Body of pancreas (tissue), 4 donors: ENCODE measurements around the gene ZDHHC24. TPM values are rescaled to one million over a fixed set of nuclear protein-coding genes. Genes with fewer than 3 reads are reported as not detected.

Experiments used
- ATAC-seq: fragments of 150-250 bp; one replicate; pipeline ENCODE4 v1.9.1; 2016
- DNase-seq, 4 donors: peaks; one replicate each; pipeline ENCODE4 v3.0.0-alpha.2; 2019
- H3K27ac ChIP-seq, 4 donors: fragments of 200-600 bp; sonication (generic); 1 replicate in 3 of 4; 2 replicates in 1 of 4; pipeline versions ENCODE4 v1.5.1 to v1.6.1; 2016 to 2019; ENCODE audit warnings: mild to moderate bottlenecking in 1 of 4, mixed read lengths in 1 of 4, moderate library complexity in 1 of 4
- H3K27me3 ChIP-seq, 2 donors: fragments of 200-600 bp; sonication (generic); one replicate each; pipeline ENCODE4 v1.6.0; 2016; ENCODE audit warnings: mild to moderate bottlenecking in 1 of 2
- H3K36me3 ChIP-seq, 2 donors: fragments of 200-600 bp; sonication (generic); replicated peaks in 1 of 2; 2 replicates each; pipeline ENCODE4 v1.5.1; 2016; ENCODE audit warnings: low read depth in 2 of 2; ENCODE audit not compliant: insufficient read depth in 1 of 2
- H3K4me1 ChIP-seq: fragments of 200-600 bp; sonication (generic); one replicate; pipeline ENCODE4 v1.6.0; 2016
- H3K4me3 ChIP-seq, 2 donors: fragments of 200-600 bp; sonication (generic); 1 replicate in 1 of 2; 2 replicates in 1 of 2; pipeline ENCODE4 v1.5.1; 2016 to 2019
- H3K9me3 ChIP-seq, 3 donors: fragments of 200-600 bp; sonication (generic); 1 replicate in 2 of 3; 2 replicates in 1 of 3; pipeline ENCODE4 v1.5.1; 2016
- CTCF ChIP-seq, 7 experiments: fragments of 450-650 bp in 4 of 7; fragments of 200-600 bp in 3 of 7; sonication (generic) in 3 of 7; IDR thresholded peaks; one replicate each; pipeline ENCODE4 v1.5.1; 2016 to 2019; ENCODE audit warnings: antibody characterized with exemption in 7 of 7
- POLR2A ChIP-seq, 3 donors: fragments of 450-650 bp; IDR thresholded peaks; one replicate each; pipeline ENCODE4 v1.6.1; 2016; ENCODE audit warnings: antibody characterized with exemption in 3 of 3, mild to moderate bottlenecking in 2 of 3
- WGBS, 2 donors: methylation state at CpG; one replicate each; pipeline ENCODE4 v1.1.5; 2017; 5-methylcytosine and 5-hydroxymethylcytosine counted together
- intact Hi-C: fragments of 100-400 bp; cut with DNase I; formaldehyde crosslinking; loops from one replicate; pipeline ENCODE4 v1.15.1; 2023
- total RNA-seq, 2 donors: library from RNA; depleted of rRNA; stranded (reverse); fragments of >200 nt; gene quantifications; one replicate each; pipeline ENCODE4 v1.1.0, GENCODE V29; 2016

The ZDHHC24 gene
- total RNA-seq, 2 donors from 2014 or later: 15.8 to 22.3 TPM

GRCh38 chr11:66480117-66480938 lies 65.5 kb downstream of the ZDHHC24 start, which contains the start of gene DPP3:
Gene DPP3, plus strand, starts transcription at chr11:66480434. Its CDS starts 1,767 bp downstream, at chr11:66482201.
- H3K4me1 ChIP-seq: peaks cover 15% of the 10 kb centered on the region
- H3K27me3 ChIP-seq: no peaks in the 10 kb centered on the region
- 1 to 2% methylated on average over 11 to 58 of the region's 62 CpGs for whole genome bisulfite sequencing, 2 donors
- H3K27ac ChIP-seq: peak within 1 kb of the TSS; percentile 94 to 97 (median 95)
- ATAC-seq: peak; percentile 95
- peak; percentile 95 to 97 (median 97) for TF ChIP-seq POLR2A (IDR thresholded peaks at IDR 0.05)
- TF ChIP-seq CTCF (IDR thresholded peaks at IDR 0.05): peak in 2 of 7 experiments; percentile 7 to 20
- intact Hi-C loops: no loop called here
- H3K4me3 ChIP-seq: peak within 1 kb of the TSS; percentile 54 to 70
- peaks cover 0 to 3% of the 10 kb centered on the region in 2 donors for H3K36me3 ChIP-seq
- no peaks in the 10 kb centered on the region for H3K9me3 ChIP-seq
- DNase-seq: peak; percentile 98 to 99 (median 98)

GRCh38 chr11:66479394-66480116 lies 66.3 kb downstream of the ZDHHC24 start:
- peak overlapping the region; percentile 54 to 70 for H3K4me3 ChIP-seq
- H3K27ac ChIP-seq: peak overlapping the region; percentile 94 to 97 (median 95)
- TF ChIP-seq POLR2A (IDR thresholded peaks at IDR 0.05) (no peak), CTCF (IDR thresholded peaks at IDR 0.05) (no peak)
- peaks cover 0 to 3% of the 10 kb centered on the region in 2 donors for H3K36me3 ChIP-seq
- intact Hi-C loops: no loop called here
- peaks cover 15% of the 10 kb centered on the region for H3K4me1 ChIP-seq
- peak; percentile 48 for ATAC-seq
- no peaks in the 10 kb centered on the region for H3K9me3 ChIP-seq
- no peaks in the 10 kb centered on the region for H3K27me3 ChIP-seq
- DNase-seq: peak; percentile 52 to 61 (median 57)
- WGBS, 2 donors: 2 to 3% methylated on average over 23 to 34 of the region's 34 CpGs

GRCh38 chr11:66478729-66479393 lies 67.0 kb downstream of the ZDHHC24 start:
- Histone ChIP-seq H3K4me1 (peaks cover 15% of the 10 kb centered on the region), H3K36me3 (peaks cover 0 to 3% of the 10 kb centered on the region in 2 donors), H3K27me3 (no peaks in the 10 kb centered on the region), H3K27ac (peak overlapping the region; percentile 94 to 97 (median 95)), H3K9me3 (no peaks in the 10 kb centered on the region), H3K4me3 (peak overlapping the region; percentile 54 to 70)
- TF ChIP-seq POLR2A (IDR thresholded peaks at IDR 0.05) (no peak), CTCF (IDR thresholded peaks at IDR 0.05) (peak; percentile 33 to 69 (median 55))
- no peak for ATAC-seq
- intact Hi-C loops: no loop called here
- 39 to 46% methylated on average over 8 of the region's 8 CpGs for WGBS, 2 donors
- peak in 1 of 4 donors; percentile 32 for DNase-seq

- TF ChIP-seq POLR2A (IDR thresholded peaks at IDR 0.05) (no peak), CTCF (IDR thresholded peaks at IDR 0.05) (no peak)
- intact Hi-C loops: no loop called here
- Histone ChIP-seq H3K36me3 (peaks cover 0 to 2% of the 10 kb centered on the region in 2 donors), H3K27me3 (no peaks in the 10 kb centered on the region), H3K4me1 (peaks cover 15% of the 10 kb centered on the region), H3K27ac (no peak overlapping the region), H3K4me3 (no peak overlapping the region), H3K9me3 (no peaks in the 10 kb centered on the region)
- DNase-seq (no peak), ATAC-seq (no peak)
- WGBS, 2 donors: 85 to 88% methylated on average over 7 to 10 of the region's 11 CpGs
Observed at GRCh38 chr11:66477263-66478201, 68.3 kb downstream of the ZDHHC24 start.
